Body of pancreas (tissue), 4 donors: ENCODE data around the gene CLEC19A.

Source experiments
- CTCF ChIP-seq, 7 experiments: fragments of 450-650 bp in 4 of 7; fragments of 200-600 bp in 3 of 7; sonication (generic) in 3 of 7; IDR thresholded peaks; one replicate each; pipeline ENCODE4 v1.5.1; 2016 to 2019; ENCODE audit warnings: antibody characterized with exemption in 7 of 7
- POLR2A ChIP-seq, 3 donors: fragments of 450-650 bp; IDR thresholded peaks; one replicate each; pipeline ENCODE4 v1.6.1; 2016; ENCODE audit warnings: antibody characterized with exemption in 3 of 3, mild to moderate bottlenecking in 2 of 3

- TF ChIP-seq CTCF (IDR thresholded peaks at IDR 0.05): no peak
- no peak for TF ChIP-seq POLR2A (IDR thresholded peaks at IDR 0.05)
These were observed 44.0 kb upstream of the CLEC19A start for GRCh38 chr16:19241512-19241911.
